Nephron (organoid): ENCODE measurements around the gene SLC6A7.
A peak's percentile ranks its signal among the peaks of the same experiment; 100 is the strongest.

Experiments used
- H3K27ac Mint-ChIP-seq, 3 experiments: 2 replicates each; pipeline ENCODE4 v1.8.0; 2020; ENCODE audit warnings: mixed read lengths in 3 of 3, mild to moderate bottlenecking in 2 of 3, moderate library complexity in 1 of 3
- H3K27me3 Mint-ChIP-seq: 2 replicates; pipeline ENCODE4 v1.8.0; 2021; ENCODE audit warnings: low read depth, mild to moderate bottlenecking, moderate library complexity, mixed read lengths
- H3K36me3 Mint-ChIP-seq: 2 replicates; pipeline ENCODE4 v1.8.0; 2020; ENCODE audit warnings: low read depth, mixed read lengths
- H3K4me1 Mint-ChIP-seq: 2 replicates; pipeline ENCODE4 v1.8.0; 2020; ENCODE audit warnings: mixed read lengths
- H3K4me3 Mint-ChIP-seq, 3 experiments: 2 replicates each; pipeline ENCODE4 v1.8.0; 2020; ENCODE audit warnings: mild to moderate bottlenecking in 3 of 3, mixed read lengths in 3 of 3, moderate library complexity in 2 of 3
- H3K9me3 Mint-ChIP-seq: 2 replicates; pipeline ENCODE4 v1.8.0; 2020; ENCODE audit warnings: mixed read lengths
- TF ChIP-seq, protein P1 (sequence below), 3 experiments: fragments of 200-600 bp; sonication (generic); IDR thresholded peaks; one replicate each; pipeline ENCODE4 v1.5.0; 2021; ENCODE audit warnings: antibody characterized with exemption in 3 of 3; ENCODE audit not compliant: unreplicated experiment in 3 of 3

Gene SLC6A7

DNA sequence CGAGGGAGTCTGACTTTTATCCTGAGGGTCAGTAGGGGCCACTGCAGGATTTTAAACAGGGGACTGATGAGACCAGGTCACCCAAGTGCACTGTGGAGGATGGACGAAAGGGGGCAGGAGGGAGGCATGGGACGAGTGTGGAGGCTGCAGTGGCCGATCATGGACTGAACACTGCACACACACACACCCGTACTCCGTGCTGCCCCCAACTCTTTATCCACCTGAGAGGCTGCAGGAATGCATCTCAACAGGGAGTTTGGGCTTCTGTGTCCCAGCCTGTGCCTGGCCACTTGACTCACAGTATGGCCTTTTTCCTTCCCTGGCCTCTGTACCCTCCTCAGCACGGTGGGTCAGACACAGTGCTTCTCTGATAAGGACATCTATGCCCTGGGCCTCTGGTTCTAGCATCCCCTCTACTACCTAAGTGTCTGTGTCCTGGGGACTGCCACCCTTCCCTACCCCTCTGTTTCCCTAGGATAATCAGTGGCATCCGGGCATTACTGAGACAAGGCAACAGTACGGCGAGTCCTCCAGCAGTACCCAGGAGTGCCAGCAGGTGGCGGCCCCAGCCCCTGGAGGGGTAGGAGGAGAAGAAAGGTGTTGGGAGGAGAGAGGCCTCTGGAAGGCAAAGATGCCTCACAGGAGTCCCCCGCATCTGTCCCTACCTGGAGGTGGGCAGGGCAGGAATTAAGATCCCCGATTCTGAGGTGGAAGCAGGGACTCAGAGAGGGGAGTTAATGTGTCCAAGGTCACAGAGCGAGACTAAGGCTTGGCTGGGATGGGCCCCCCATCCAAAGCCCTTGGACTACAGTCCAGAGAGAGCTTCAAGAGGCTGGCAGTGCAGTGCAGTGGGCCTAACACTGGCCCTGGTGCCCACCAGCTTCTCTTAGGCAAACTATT lies 28.4 kb upstream of the SLC6A7 start:
- Mint-ChIP-seq H3K36me3 (no peaks in the 10 kb centered on the region), H3K27me3 (peaks cover 14% of the 10 kb centered on the region), H3K9me3 (no peaks in the 10 kb centered on the region), H3K4me3 (peak overlapping the region in 1 of 3 experiments; percentile 28), H3K4me1 (peaks cover 75% of the 10 kb centered on the region), H3K27ac (peak overlapping the region; percentile 88 to 97 (median 95))
- TF ChIP-seq, protein P1, sequence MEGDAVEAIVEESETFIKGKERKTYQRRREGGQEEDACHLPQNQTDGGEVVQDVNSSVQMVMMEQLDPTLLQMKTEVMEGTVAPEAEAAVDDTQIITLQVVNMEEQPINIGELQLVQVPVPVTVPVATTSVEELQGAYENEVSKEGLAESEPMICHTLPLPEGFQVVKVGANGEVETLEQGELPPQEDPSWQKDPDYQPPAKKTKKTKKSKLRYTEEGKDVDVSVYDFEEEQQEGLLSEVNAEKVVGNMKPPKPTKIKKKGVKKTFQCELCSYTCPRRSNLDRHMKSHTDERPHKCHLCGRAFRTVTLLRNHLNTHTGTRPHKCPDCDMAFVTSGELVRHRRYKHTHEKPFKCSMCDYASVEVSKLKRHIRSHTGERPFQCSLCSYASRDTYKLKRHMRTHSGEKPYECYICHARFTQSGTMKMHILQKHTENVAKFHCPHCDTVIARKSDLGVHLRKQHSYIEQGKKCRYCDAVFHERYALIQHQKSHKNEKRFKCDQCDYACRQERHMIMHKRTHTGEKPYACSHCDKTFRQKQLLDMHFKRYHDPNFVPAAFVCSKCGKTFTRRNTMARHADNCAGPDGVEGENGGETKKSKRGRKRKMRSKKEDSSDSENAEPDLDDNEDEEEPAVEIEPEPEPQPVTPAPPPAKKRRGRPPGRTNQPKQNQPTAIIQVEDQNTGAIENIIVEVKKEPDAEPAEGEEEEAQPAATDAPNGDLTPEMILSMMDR (IDR thresholded peaks at IDR 0.05; ENCODE audit: unreplicated experiment in 3 of 3), result peak; percentile 83 to 90 (median 88)

DNA sequence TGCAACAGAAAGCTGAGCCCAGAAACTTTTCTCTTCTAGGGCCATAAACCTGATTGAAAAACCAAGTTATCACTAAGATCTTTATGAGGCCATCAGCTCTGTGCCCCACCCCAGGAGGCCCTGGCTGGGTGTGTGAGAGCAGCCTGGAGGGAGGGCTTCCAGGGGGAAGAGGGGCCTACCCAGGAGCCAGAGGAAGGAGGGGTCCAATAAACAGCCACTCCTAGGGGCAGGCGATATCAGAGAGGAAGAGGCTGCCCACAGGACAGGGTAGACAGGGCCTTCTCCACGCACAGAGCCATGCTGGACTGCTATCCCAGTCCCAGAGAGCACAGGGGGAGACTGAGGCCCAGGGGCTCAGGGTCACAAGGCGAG lies 27.7 kb upstream of the SLC6A7 start:
- no peaks in the 10 kb centered on the region for H3K9me3 Mint-ChIP-seq
- H3K4me3 Mint-ChIP-seq, result no peak overlapping the region
- TF ChIP-seq, protein P1 (IDR thresholded peaks at IDR 0.05; ENCODE audit: unreplicated experiment in 3 of 3), result no peak
- H3K4me1 Mint-ChIP-seq, result peaks cover 71% of the 10 kb centered on the region
- peak overlapping the region; percentile 80 to 95 (median 88) for H3K27ac Mint-ChIP-seq
- no peaks in the 10 kb centered on the region for H3K36me3 Mint-ChIP-seq
- H3K27me3 Mint-ChIP-seq, result peaks cover 14% of the 10 kb centered on the region

DNA sequence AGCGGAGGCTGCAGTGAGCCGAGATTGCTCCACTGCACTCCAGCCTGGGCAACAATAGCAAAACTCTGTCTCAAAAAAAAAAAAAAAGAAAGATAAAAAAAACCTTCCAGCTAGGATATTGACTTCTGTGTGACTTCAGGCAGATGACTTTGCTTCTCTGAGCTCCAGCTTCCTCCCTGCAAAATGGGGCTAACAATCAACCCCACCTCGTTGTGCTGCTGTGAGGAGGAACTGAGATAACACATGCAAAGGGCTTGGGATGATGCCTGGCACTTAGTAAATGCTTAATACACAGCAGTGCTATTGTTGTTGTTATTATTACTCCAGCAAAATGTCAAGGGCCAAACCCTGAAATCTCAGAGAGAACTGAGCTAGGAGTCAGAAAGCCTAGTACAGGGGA lies 26.8 kb upstream of the SLC6A7 start:
- TF ChIP-seq, protein P1 (IDR thresholded peaks at IDR 0.05; ENCODE audit: unreplicated experiment in 3 of 3), result no peak
- Mint-ChIP-seq H3K27me3 (peaks cover 19% of the 10 kb centered on the region), H3K4me1 (peaks cover 62% of the 10 kb centered on the region), H3K36me3 (no peaks in the 10 kb centered on the region), H3K4me3 (no peak overlapping the region), H3K27ac (peak overlapping the region in 2 of 3 experiments; percentile 76 to 88), H3K9me3 (no peaks in the 10 kb centered on the region)

GRCh38 chr5:150163547-150164059 lies 26.3 kb upstream of the SLC6A7 start:
- H3K36me3 Mint-ChIP-seq, result no peaks in the 10 kb centered on the region
- peaks cover 25% of the 10 kb centered on the region for H3K27me3 Mint-ChIP-seq
- peak overlapping the region in 1 of 3 experiments; percentile 19 for H3K4me3 Mint-ChIP-seq
- TF ChIP-seq, protein P1 (IDR thresholded peaks at IDR 0.05; ENCODE audit: unreplicated experiment in 3 of 3), result no peak
- peaks cover 63% of the 10 kb centered on the region for H3K4me1 Mint-ChIP-seq
- H3K27ac Mint-ChIP-seq, result peak overlapping the region; percentile 76 to 88 (median 77)
- no peaks in the 10 kb centered on the region for H3K9me3 Mint-ChIP-seq

- H3K9me3 Mint-ChIP-seq, result no peaks in the 10 kb centered on the region
- H3K36me3 Mint-ChIP-seq, result no peaks in the 10 kb centered on the region
- peaks cover 64% of the 10 kb centered on the region for H3K4me1 Mint-ChIP-seq
- TF ChIP-seq, protein P1 (IDR thresholded peaks at IDR 0.05; ENCODE audit: unreplicated experiment in 3 of 3), result no peak
- H3K27me3 Mint-ChIP-seq, result peaks cover 30% of the 10 kb centered on the region
- H3K27ac Mint-ChIP-seq, result peak overlapping the region; percentile 76 to 88 (median 77)
- peak overlapping the region in 1 of 3 experiments; percentile 1 for H3K4me3 Mint-ChIP-seq
These were observed 25.5 kb upstream of the SLC6A7 start for GRCh38 chr5:150164211-150164980.
